HuH-7 (cell line): ENCODE data around the gene ZNF98.

Experiments used
- DNase-seq: peaks from one replicate; pipeline ENCODE4 v3.0.0; 2011; ENCODE audit warnings: low spot score

The ZNF98 gene

GRCh38 chr19:22422211-22422610 is at the start of gene ZNF98:
ZNF98 (minus strand) TSS chr19:22422346; CDS start chr19:22422224, 122 bp downstream.
- no peak for DNase-seq

GRCh38 chr19:22446605-22447004 is 24.5 kb upstream of the ZNF98 start:
- no peak for DNase-seq

- DNase-seq, result no peak
These were observed 15.9 kb upstream of the ZNF98 start for GRCh38 chr19:22438011-22438410.

GRCh38 chr19:22427960-22428913 is 6.1 kb upstream of the ZNF98 start:
- no peak for DNase-seq

- DNase-seq, result no peak
These were observed 5.4 kb upstream of the ZNF98 start for GRCh38 chr19:22427547-22427946.

GRCh38 chr19:22426901-22427300 is 4.8 kb upstream of the ZNF98 start:
- DNase-seq, result no peak

- DNase-seq, result no peak
These were observed 349 bp downstream of the ZNF98 start for GRCh38 chr19:22421797-22422196.

- no peak for DNase-seq
These were observed 67.5 kb downstream of the ZNF98 start for GRCh38 chr19:22354665-22355064.
